GM23248 (cell line): ENCODE measurements around the gene GALNT16. TPM values are rescaled to one million over a fixed set of nuclear protein-coding genes. Genes with fewer than 3 reads are reported as not detected.

Experiments used
- DNase-seq: peaks from one replicate; pipeline ENCODE4 v3.0.0-alpha.2; 2015
- H2AFZ ChIP-seq: fragments of 200-600 bp; sonication (generic); 2 replicates; pipeline ENCODE4 v1.6.1; 2016; ENCODE audit warnings: antibody characterized with exemption
- H3F3A ChIP-seq: fragments of 200-600 bp; sonication (generic); 2 replicates; pipeline ENCODE4 v1.6.1; 2016; ENCODE audit warnings: mild to moderate bottlenecking, antibody characterized with exemption, mixed run types; ENCODE audit not compliant: insufficient read depth
- H3K27ac ChIP-seq: fragments of 200-600 bp; sonication (generic); 2 replicates; pipeline ENCODE4 v1.5.1; 2016; ENCODE audit warnings: mild to moderate bottlenecking
- H3K27me3 ChIP-seq: fragments of 200-600 bp; sonication (generic); replicated peaks from 2 replicates; pipeline ENCODE4 v1.6.1; 2016; ENCODE audit warnings: mild to moderate bottlenecking; ENCODE audit not compliant: insufficient read depth
- H3K36me3 ChIP-seq: fragments of 200-600 bp; sonication (generic); 2 replicates; pipeline ENCODE4 v1.6.1; 2016; ENCODE audit warnings: low read depth, mild to moderate bottlenecking
- H3K4me1 ChIP-seq: fragments of 200-600 bp; sonication (generic); 2 replicates; pipeline ENCODE4 v1.6.1; 2016; ENCODE audit warnings: mild to moderate bottlenecking; ENCODE audit not compliant: insufficient read depth
- H3K4me2 ChIP-seq: fragments of 200-600 bp; sonication (generic); one replicate; pipeline ENCODE4 v1.6.1; 2016; ENCODE audit warnings: mild to moderate bottlenecking; ENCODE audit not compliant: unreplicated experiment
- H3K4me3 ChIP-seq: fragments of 200-600 bp; sonication (generic); 2 replicates; pipeline ENCODE4 v1.5.1; 2016; ENCODE audit warnings: mild to moderate bottlenecking
- H3K79me2 ChIP-seq: fragments of 200-600 bp; sonication (generic); 2 replicates; pipeline ENCODE4 v1.6.1; 2016; ENCODE audit warnings: mild to moderate bottlenecking; ENCODE audit not compliant: insufficient read depth
- H3K9ac ChIP-seq: fragments of 200-600 bp; sonication (generic); 2 replicates; pipeline ENCODE4 v1.6.1; 2016; ENCODE audit warnings: mild to moderate bottlenecking
- H3K9me2 ChIP-seq: fragments of 200-600 bp; sonication (generic); 2 replicates; pipeline ENCODE4 v1.6.1; 2016; ENCODE audit warnings: mixed run types, mild to moderate bottlenecking, moderate library complexity; ENCODE audit not compliant: insufficient read depth
- H3K9me3 ChIP-seq: fragments of 200-600 bp; sonication (generic); one replicate; pipeline ENCODE4 v1.6.1; 2017; ENCODE audit warnings: low read depth
- H4K20me1 ChIP-seq: fragments of 200-600 bp; sonication (generic); 2 replicates; pipeline ENCODE4 v1.6.0; 2016; ENCODE audit not compliant: insufficient read depth
- EZH2 ChIP-seq: fragments of 200-600 bp; sonication (generic); IDR thresholded peaks from 2 replicates; pipeline ENCODE4 v1.6.1; 2018; ENCODE audit warnings: antibody characterized with exemption, mild to moderate bottlenecking; ENCODE audit not compliant: insufficient read depth, poor library complexity, severe bottlenecking
- EZH2phosphoT487 ChIP-seq: fragments of 200-600 bp; sonication (generic); IDR thresholded peaks from 2 replicates; pipeline ENCODE4 v1.6.1; 2018; ENCODE audit warnings: antibody characterized with exemption, moderate library complexity, mild to moderate bottlenecking, low read depth; ENCODE audit not compliant: insufficient read depth
- WGBS, 2 experiments: methylation state at CpG; one replicate each; pipeline ENCODE4 v1.1.6; 2015 to 2017; ENCODE audit warnings: low lambda C conversion rate in 2 of 2, low coverage in 1 of 2; ENCODE audit errors: missing lambda C conversion rate in 2 of 2; 5-methylcytosine and 5-hydroxymethylcytosine counted together
- in situ Hi-C: fragments of 300-500 bp; cut with MboI; formaldehyde crosslinking; loops from 2 replicates; pipeline ENCODE4 v1.15.0; 2020
- polyA plus RNA-seq: library from polyadenylated mRNA; unstranded; fragments of >200 nt; fragmentation: Nextera tagmentation; extraction: Ambion mirVana; gene quantifications from 2 replicates; pipeline ENCODE4 v1.2.1, GENCODE V29; 2016
- total RNA-seq: library from RNA; depleted of rRNA; stranded (reverse); fragments of >200 nt; shearing (Covaris generic); gene quantifications from 2 replicates; pipeline ENCODE4 v1.2.3, GENCODE V29; 2014

The GALNT16 gene
- total and polyA plus RNA-seq, 2 experiments from 2014 or later, result 0.59 to 1.4 TPM

- H3K36me3 ChIP-seq, result no peaks in the 10 kb centered on the region
- H3K9me2 ChIP-seq, result no peaks in the 10 kb centered on the region
- no peaks in the 10 kb centered on the region for H3K9me3 ChIP-seq
- TF ChIP-seq EZH2phosphoT487 (no peak), EZH2 (no peak)
- H3K27ac ChIP-seq, result peak overlapping the region; percentile 90
- H3K4me1 ChIP-seq, result peaks cover 38% of the 10 kb centered on the region
- peak overlapping the region; percentile 33; the same call in 1 of the 2 replicates for H3K9ac ChIP-seq
- H3K79me2 ChIP-seq, result no peaks in the 10 kb centered on the region
- H3K4me3 ChIP-seq, result no peak overlapping the region
- peaks cover 36% of the 10 kb centered on the region for H3F3A ChIP-seq
- no peaks in the 10 kb centered on the region for H4K20me1 ChIP-seq
- no peaks in the 10 kb centered on the region for H3K27me3 ChIP-seq
- in situ Hi-C loops, result no loop called here
- 79 to 80% methylated on average over 4 of the region's 4 CpGs for WGBS, 2 experiments
- H2AFZ ChIP-seq, result no peak overlapping the region
- no peak for DNase-seq
- peak overlapping the region; percentile 40 for H3K4me2 ChIP-seq
Measured at GRCh38 chr14:69267492-69267891, 7.5 kb downstream of the GALNT16 start.

- Histone ChIP-seq H3K4me2 (peak overlapping the region; percentile 40), H3K27ac (peak overlapping the region; percentile 90), H3K36me3 (no peaks in the 10 kb centered on the region), H2AFZ (0 out of 2 replicates have a peak overlapping the region, but pooled peaks have one; percentile 20), H3F3A (peaks cover 29% of the 10 kb centered on the region), H3K4me1 (peaks cover 31% of the 10 kb centered on the region), H3K27me3 (no peaks in the 10 kb centered on the region), H3K79me2 (no peaks in the 10 kb centered on the region), H3K9ac (peak overlapping the region; percentile 64), H3K9me2 (no peaks in the 10 kb centered on the region), H4K20me1 (no peaks in the 10 kb centered on the region), H3K9me3 (no peaks in the 10 kb centered on the region), H3K4me3 (no peak overlapping the region)
- TF ChIP-seq EZH2 (no peak), EZH2phosphoT487 (no peak)
- WGBS, 2 experiments, result 4 to 8% methylated on average over 2 of the region's 2 CpGs
- DNase-seq, result peak; percentile 85
- in situ Hi-C loops, result no loop called here
Measured at GRCh38 chr14:69268223-69268622, 8.3 kb downstream of the GALNT16 start.

DNA sequence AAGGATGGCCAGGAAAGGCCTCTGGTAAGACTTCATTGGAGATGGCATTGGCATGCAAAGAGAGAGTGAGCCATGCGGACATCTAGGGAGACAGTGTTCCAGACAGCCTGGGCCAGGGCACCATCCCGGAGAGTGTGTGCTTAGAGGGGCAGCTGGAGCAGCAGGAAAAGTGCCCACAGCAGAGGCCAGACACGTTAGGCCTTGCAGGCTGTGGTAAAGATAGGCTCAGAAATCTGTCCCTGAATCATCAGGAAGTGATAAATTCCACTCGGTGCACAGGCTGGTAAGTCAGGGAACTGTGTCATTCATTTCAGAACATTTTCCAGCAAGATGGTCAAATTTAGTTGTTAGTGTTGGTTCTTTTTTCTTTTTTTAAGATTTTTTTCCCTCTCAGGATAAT is 8.8 kb downstream of the GALNT16 start:
- TF ChIP-seq EZH2 (no peak), EZH2phosphoT487 (no peak)
- peak; percentile 87 for DNase-seq
- H3K4me2 ChIP-seq, result peak overlapping the region; percentile 40
- no peak overlapping the region for H3K4me3 ChIP-seq
- 0 out of 2 replicates have a peak overlapping the region, but pooled peaks have one; percentile 20 for H2AFZ ChIP-seq
- peaks cover 28% of the 10 kb centered on the region for H3K4me1 ChIP-seq
- peak overlapping the region; percentile 90 for H3K27ac ChIP-seq
- no peaks in the 10 kb centered on the region for H4K20me1 ChIP-seq
- H3K36me3 ChIP-seq, result no peaks in the 10 kb centered on the region
- in situ Hi-C loops, result no loop called here
- no peaks in the 10 kb centered on the region for H3K79me2 ChIP-seq
- peak overlapping the region; percentile 64 for H3K9ac ChIP-seq
- H3K9me2 ChIP-seq, result no peaks in the 10 kb centered on the region
- no peaks in the 10 kb centered on the region for H3K9me3 ChIP-seq
- 5 to 7% methylated on average over 4 of the region's 4 CpGs for WGBS, 2 experiments
- H3K27me3 ChIP-seq, result no peaks in the 10 kb centered on the region
- peaks cover 27% of the 10 kb centered on the region for H3F3A ChIP-seq

DNA sequence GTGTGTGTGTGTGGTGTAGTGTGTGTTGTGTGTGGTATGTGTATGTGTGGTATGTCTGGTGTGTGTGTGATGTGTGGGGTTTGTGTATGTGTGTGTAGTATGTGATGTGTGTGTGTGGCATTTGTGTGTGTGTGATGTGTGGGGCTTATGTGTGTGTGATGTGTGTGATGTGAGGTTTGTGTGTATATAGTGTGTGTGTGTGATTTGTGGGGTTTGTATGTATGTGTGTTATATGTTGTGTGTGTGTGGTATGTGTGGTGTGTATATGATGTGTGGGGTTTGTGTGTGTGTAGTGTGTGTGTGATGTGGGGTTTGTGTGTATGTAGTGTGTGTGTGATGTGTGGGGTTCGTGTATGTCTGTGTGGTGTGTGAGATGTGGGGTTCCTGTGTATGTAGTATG is 9.4 kb downstream of the GALNT16 start:
- Histone ChIP-seq H4K20me1 (no peaks in the 10 kb centered on the region), H3K79me2 (no peaks in the 10 kb centered on the region), H3K4me1 (peaks cover 24% of the 10 kb centered on the region), H2AFZ (no peak overlapping the region), H3K9me2 (no peaks in the 10 kb centered on the region), H3K27me3 (no peaks in the 10 kb centered on the region), H3K9ac (no peak overlapping the region), H3K27ac (peak overlapping the region; percentile 90), H3K4me3 (no peak overlapping the region), H3F3A (peaks cover 22% of the 10 kb centered on the region), H3K9me3 (no peaks in the 10 kb centered on the region), H3K4me2 (no peak overlapping the region), H3K36me3 (no peaks in the 10 kb centered on the region)
- WGBS, 2 experiments, result 84% methylated on average over 1 of the region's 1 CpG; no CpG with 5 or more reads in 1 of the 2 experiments
- in situ Hi-C loops, result no loop called here
- no peak for DNase-seq
- no peak for TF ChIP-seq EZH2phosphoT487
- TF ChIP-seq EZH2, result no peak

GRCh38 chr14:69270097-69270496 is 10.1 kb downstream of the GALNT16 start:
- Histone ChIP-seq H3K36me3 (no peaks in the 10 kb centered on the region), H3K27me3 (no peaks in the 10 kb centered on the region), H3K27ac (no peak overlapping the region), H3K9ac (no peak overlapping the region), H3F3A (peaks cover 22% of the 10 kb centered on the region), H3K4me2 (no peak overlapping the region), H2AFZ (no peak overlapping the region), H3K4me3 (no peak overlapping the region), H4K20me1 (no peaks in the 10 kb centered on the region), H3K79me2 (no peaks in the 10 kb centered on the region), H3K4me1 (peaks cover 24% of the 10 kb centered on the region), H3K9me2 (no peaks in the 10 kb centered on the region), H3K9me3 (no peaks in the 10 kb centered on the region)
- WGBS, 2 experiments, result 91 to 93% methylated on average over 10 of the region's 10 CpGs
- in situ Hi-C loops, result no loop called here
- no peak for DNase-seq
- no peak for TF ChIP-seq EZH2phosphoT487
- TF ChIP-seq EZH2, result no peak
